Stimulated activated CD4-positive, alpha-beta T cell treated with anti-CD3 and anti-CD28 coated beads, Interleukin-2, amount 100 ng/mL, for 4 hours (primary cell): ENCODE results near the gene RBM48.
"Not testable (repeated sequence)": the region's sequence is repeated elsewhere in the genome, so short reads cannot be mapped to it uniquely, and the experiment has no call there.

Source experiments
- DNase-seq: peaks from one replicate; pipeline ENCODE4 v3.0.0-alpha.2; 2020; ENCODE audit warnings: low read depth

RBM48 gene

DNA sequence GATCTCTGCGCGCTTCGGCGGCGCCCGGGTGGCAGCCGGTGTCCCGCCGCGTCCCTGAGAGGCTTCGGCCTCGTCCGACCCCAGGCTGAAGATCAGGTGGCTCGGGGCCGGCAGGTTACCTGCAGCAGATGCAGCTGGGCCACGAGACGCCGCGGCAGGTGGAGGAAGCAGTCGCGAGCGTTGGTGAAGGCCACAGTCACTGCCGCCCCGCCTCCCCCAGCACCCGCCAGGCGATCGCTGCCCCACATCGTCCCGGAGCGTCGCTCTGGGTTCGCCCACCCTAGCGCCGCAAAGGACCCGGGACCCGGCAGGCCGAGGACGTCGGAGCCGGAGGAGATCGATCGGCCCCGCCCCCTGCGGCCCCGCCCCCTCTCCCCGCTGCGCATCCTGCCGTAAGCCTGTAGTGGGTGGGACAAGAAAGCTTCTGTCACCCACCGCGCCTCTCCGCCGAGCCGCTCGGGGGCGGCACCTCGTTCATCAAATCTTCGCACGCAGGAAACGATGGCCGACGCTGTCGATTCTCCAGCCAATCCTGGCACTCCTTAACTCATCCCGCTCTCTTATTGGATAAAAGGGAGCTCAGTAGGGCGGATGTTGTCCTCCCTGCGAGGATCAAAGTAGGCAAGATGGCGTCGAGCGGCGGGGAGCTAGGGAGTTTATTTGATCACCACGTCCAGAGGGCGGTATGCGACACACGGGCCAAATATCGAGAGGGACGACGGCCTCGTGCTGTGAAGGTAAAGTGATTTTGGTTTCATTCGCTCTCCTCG, at the start of gene RBM48, which contains the start of gene PEX1:
TSS of gene RBM48 (plus strand) at position 608 of the 770 bp plus-strand sequence. CDS start at position 627, 19 bp downstream.
TSS of gene PEX1 (minus strand) at position 333 of the 770 bp plus-strand sequence. CDS start at position 248, 85 bp downstream.
- DNase-seq: peak; percentile 94

GRCh38 chr7:92479146-92479545, 49.4 kb upstream of the RBM48 start:
- DNase-seq: not testable (repeated sequence)

- DNase-seq: not testable (repeated sequence)
Observed at GRCh38 chr7:92483624-92484023, 45.0 kb upstream of the RBM48 start.

GRCh38 chr7:92484226-92484625, 44.4 kb upstream of the RBM48 start:
- not testable (repeated sequence) for DNase-seq

DNA sequence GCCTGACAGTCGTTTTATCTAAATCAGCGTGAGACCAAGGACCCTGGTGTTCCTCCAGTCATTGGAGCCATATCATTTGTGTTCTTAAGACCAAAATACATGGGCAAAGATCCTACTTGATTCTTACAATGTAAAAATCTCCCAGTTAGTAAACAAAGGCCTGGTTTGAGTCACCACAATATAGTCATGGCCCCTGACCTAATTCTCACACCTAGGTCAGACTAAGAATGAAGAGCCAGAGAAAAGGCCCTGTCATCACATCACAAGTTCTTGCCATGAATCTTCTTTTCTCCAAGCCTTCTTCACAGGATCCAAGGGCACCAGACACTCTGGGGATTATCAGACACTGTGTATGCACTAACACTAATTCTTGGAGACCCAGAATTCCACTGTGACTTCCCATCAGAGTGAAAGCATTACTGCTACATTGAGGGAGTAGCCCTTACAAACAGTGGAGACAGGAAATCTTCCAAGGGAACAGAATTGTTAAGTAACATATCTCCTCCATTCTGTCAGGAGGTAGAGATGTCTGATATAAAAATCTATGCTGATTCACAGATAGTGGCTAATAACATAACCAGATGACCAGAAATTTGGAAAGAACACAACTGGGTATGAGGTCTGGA, 43.2 kb upstream of the RBM48 start:
- DNase-seq: no peak

DNA sequence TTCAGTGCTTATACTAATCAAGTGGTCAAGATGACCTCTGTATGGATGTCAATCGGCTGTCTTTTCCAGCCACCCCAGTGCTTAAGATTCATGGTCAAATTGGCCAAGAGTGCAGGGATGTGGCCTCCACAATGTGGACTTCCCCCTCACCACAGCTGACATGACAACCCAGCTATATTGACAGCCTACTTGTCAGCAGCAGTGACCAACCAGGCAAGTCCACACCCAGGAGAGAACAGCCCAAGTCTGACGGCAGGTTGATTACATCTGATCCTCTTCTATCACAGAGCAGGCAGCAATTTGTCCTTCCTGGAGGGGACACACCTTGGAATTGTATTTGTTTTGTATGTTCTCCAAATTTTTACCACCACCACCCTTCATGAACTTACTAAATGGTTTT, 42.6 kb upstream of the RBM48 start:
- DNase-seq: no peak

- DNase-seq: no peak
Observed at GRCh38 chr7:92487804-92488203, 40.8 kb upstream of the RBM48 start.

DNA sequence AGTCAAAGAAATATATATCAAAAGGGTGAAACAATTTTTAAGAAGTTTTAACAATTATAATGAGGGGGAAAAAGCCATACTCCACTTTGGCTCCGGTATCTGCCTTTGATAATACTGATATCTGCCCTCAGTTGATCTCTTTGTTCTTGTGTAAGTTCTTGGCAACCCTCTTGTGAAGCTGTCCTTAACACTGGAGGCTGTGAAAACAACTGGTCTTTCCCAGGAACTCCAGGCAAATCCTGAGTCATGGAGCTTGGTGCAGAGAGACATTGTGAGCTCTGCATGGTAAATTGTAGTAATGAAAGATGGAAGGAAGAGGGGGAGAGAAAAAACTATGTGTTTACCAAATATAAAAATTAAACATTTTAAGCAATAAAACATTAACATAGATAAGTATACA, 39.0 kb upstream of the RBM48 start:
- no peak for DNase-seq

DNA sequence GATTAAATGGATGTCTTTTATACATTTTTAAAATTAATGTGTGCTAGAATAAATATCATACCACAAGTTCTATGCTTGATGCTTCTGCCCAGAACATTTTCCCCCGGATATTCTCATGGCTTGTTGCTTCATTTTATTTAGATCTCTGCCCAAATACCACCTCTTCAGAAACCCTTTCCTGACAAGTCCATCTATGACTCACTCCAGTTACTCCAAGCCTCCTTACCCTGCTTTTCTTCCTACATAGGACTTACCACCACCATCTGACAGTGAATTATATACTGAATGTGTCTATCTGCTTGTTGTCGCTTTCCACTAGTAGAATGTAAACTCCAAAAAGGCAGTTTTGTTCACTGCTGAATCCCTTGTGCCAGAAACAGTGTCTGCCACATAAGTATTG, 31.7 kb upstream of the RBM48 start:
- DNase-seq: no peak

DNA sequence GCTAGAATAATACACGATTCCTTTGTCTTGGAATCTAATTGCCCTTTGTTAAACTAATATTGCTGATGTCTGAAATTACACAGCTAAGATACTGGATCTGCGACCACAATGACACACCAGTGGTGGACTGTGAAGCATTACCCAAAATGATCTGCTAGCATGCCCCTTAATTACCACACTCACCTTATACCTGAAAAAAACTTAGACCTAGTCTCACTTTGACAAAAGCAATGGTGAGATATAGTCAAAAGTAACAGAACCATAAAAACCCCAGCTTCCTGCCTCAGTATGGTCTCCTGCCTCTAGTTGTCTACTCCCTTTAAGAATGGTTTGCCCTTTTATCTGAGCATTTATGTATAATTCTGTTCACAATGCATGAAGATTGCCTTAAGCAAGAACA, 30.0 kb upstream of the RBM48 start:
- DNase-seq: no peak

DNA sequence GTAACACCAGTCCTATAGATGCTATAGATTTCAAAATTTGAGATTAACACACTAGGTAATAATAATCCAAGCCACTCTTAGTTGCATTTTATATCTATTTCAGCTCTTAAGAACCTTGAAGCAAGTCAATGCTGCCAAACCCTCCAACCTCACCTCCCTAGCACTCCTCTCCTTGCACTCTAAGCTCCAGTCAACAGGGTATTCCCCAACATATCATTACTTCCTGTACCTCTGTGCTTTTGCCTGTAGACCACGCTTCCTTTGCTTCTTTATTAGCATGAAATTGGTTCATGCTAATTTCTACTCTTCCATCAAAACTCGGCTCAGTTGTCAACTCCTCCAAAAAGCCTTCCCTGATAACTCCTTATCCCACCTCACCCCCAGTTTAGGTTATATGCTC, 24.8 kb upstream of the RBM48 start:
- DNase-seq: no peak

DNA sequence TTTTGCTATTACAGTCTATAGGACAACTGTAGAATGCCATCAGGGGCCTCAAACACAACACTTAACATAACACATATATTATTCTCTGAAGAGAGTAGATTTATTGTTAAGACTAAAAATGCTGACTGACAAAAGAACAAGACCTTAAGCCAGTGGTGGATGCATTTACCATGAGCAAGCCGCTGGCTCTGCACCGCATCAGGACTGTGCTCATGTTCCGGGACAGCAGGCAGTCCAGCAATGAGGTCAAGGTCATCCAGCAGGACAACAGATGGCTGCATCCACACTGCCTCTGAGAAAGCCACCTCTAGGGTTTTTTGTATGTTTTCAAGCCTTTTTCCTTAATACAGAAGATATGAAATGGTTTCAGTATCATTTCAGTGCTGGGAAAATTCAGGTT, 24.0 kb upstream of the RBM48 start:
- no peak for DNase-seq

DNA sequence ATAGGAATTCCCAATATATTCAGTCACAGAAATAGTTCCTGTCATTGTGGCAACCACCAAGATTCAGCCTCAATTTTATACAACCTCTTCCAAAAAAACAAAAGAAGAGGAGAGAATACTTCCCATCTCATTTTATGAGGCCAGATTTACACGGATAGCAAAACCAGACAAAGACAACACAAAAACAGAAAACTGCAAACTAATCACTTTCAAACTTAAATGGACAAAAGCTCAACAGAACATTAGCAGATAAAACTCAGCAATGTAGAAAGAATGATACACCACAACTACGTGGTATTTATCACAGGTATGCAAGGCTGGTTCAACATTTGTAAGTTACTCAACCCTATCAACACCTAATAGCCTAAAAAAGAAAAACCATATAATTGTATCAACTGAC, 22.2 kb upstream of the RBM48 start:
- DNase-seq: no peak

GRCh38 chr7:92508946-92509345, 19.6 kb upstream of the RBM48 start:
- DNase-seq: no peak

DNA sequence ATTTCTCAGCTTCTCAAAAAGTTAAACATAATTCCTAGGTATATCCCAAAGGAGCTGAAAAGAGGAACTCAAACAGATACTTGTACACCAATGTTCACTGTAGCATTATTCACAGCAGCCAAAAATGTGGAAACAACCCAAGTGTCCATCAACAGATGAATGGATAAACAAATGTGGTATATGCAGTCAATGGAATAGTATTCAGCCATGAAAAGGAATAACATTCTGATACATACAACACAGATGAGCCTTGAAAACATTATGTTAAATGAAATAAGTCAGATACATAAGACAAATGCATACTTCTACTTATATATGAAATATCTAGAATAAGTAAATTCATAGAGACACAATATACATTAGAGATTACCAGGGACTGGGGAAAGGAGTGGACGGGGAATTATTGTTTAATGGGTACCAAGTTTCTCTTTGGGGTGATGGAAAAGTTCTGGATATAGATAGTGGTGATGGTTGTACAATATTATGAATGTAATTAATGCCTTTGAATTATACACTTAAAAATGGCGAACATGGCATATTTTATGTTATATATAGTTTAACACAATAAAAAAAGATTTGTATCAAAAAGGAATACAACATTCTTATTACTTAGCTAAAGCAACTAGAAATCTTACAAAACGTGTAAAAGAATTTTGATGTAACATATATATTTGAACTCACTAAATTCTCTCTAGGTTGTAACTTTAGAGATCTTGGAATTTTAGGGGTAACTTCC, 15.3 kb upstream of the RBM48 start:
- no peak for DNase-seq

DNA sequence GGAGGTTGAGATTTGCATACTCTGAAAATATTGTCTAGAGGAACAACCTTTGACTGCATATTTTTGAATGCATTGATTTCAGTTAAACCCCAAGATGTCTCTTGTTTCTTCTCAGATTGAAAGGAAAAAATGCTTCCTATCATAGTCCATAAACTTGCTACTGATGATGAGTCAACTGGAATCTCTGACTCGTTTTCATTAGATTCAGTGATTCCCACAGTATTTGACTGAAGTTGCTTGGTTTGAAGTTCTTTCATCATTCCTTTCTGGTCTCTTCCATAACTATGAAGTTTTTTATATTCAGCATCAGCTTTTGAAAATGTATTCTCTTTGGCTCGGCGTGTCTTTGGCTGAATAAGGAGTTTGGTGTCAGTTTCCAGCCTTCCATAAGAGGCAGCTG, 11.0 kb upstream of the RBM48 start:
- no peak for DNase-seq

DNA sequence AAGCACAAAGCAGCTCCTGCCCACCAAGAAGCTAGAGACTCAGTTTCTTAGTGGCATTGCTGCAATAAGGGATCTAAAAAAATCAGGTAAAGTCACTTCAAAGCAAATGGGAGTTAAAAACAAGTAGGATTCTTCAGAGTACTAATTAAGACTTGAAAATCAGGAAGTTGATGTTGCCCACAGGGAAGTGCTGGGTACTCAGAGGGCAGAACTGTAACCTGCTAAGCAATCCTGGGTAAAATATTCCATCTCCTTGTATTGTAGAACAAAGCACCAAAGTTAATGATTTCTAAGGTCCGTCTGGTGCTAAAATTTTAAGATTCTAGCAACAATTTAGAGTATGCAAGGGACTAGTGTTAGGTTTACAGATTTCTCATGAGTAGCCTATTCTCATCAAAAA, 8.6 kb upstream of the RBM48 start:
- no peak for DNase-seq

GRCh38 chr7:92523110-92523509, 5.5 kb upstream of the RBM48 start:
- DNase-seq: no peak

- DNase-seq: peak; percentile 21
Observed at GRCh38 chr7:92527300-92528187, 1.1 kb upstream of the RBM48 start.

GRCh38 chr7:92528958-92529264, 316 bp downstream of the RBM48 start:
- DNase-seq: no peak

DNA sequence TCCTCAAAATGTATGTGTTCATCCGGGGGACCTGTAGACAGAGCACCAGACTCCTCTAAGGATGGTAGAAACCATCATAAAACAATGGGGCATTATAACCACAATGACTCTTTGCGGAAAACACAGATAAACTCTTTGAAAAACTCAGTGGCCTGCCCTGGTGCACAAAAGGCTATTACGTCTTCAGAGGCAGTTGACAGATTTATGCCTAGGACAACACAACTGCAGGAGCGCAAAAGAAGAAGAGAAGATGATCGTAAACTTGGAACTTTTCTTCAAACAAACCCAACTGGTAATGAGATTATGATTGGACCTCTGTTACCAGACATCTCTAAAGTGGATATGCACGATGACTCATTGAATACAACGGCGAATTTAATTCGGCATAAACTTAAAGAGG, 6.0 kb downstream of the RBM48 start:
- no peak for DNase-seq

DNA sequence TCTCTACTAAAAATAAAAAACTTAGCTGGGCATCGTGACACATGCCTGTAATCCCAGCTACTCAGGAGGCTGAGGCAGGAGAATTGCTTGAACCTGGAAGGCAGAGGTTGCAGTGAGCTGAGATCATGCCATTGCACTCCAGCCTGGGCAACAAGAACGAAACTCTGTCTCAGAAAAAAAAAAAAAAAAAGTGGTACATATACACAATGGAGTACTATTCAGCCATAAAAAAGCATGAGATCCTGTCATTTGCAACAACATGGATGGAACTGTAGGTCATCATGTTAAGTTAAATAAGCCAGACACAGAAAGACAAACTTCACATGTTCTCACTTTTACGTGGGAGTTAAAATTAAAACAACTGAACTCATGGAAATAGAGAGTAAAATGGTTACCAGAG, 14.9 kb downstream of the RBM48 start:
- not testable (repeated sequence) for DNase-seq
